CD4-positive, alpha-beta T cell (primary cell): ENCODE results near the gene RETREG1. TPM values are rescaled to one million over a fixed set of nuclear protein-coding genes. Genes with fewer than 3 reads are reported as not detected.

Experiments used
- ATAC-seq: fragments of 200-7000 bp; cut with Tn5 transposase; one replicate; pipeline ENCODE4 v1.10.0; 2022; ENCODE audit warnings: mild to moderate bottlenecking; ENCODE audit not compliant: poor library complexity
- CTCF ChIA-PET: fragments of 350-600 bp; sonication (Branson Sonifier 250); formaldehyde crosslinking; loops from one replicate; lab custom pipeline; 2021; ENCODE audit warnings: antibody characterized with exemption, inconsistent platforms; lab: Charles Lee
- POLR2A ChIA-PET: fragments of 350-600 bp; sonication (Branson Sonifier 250); formaldehyde crosslinking; loops from one replicate; lab custom pipeline; 2021; ENCODE audit warnings: antibody characterized with exemption, inconsistent platforms; lab: Charles Lee
- DNase-seq, 14 experiments: peaks; one replicate each; pipeline ENCODE4 v3.0.0-alpha.2; 2013 to 2020; ENCODE audit warnings: mixed read lengths in 2 of 14
- H3K27ac ChIP-seq, 2 donors: one replicate each; pipeline versions ENCODE4 v1.5.1 to v1.7.0; 2013; ENCODE audit warnings: low read length in 2 of 2, low read depth in 1 of 2, mild to moderate bottlenecking in 1 of 2
- H3K27me3 ChIP-seq, 2 experiments: 1 replicate in 1 of 2; 2 replicates in 1 of 2; pipeline versions ENCODE4 v1.6.1 to v1.7.0; 2013; ENCODE audit warnings: low read length in 2 of 2, control low read depth in 1 of 2, mild to moderate bottlenecking in 1 of 2, moderate library complexity in 1 of 2; ENCODE audit not compliant: insufficient read depth in 2 of 2, control insufficient read depth in 1 of 2
- H3K36me3 ChIP-seq: one replicate; pipeline ENCODE4 v1.6.1; 2013; ENCODE audit warnings: low read length, control low read depth; ENCODE audit not compliant: insufficient read depth
- H3K4me1 ChIP-seq: one replicate; pipeline ENCODE4 v1.6.1; 2013; ENCODE audit warnings: low read length, control low read depth; ENCODE audit not compliant: insufficient read depth
- H3K4me3 ChIP-seq: one replicate; pipeline ENCODE4 v1.5.1; 2013; ENCODE audit warnings: mild to moderate bottlenecking, low read length, moderate library complexity
- H3K9me3 ChIP-seq, 2 experiments: 1 replicate in 1 of 2; 2 replicates in 1 of 2; pipeline versions ENCODE4 v1.6.1 to v1.7.0; 2013; ENCODE audit warnings: low read length in 2 of 2, mild to moderate bottlenecking in 2 of 2, control low read depth in 1 of 2, moderate library complexity in 1 of 2; ENCODE audit not compliant: control insufficient read depth in 1 of 2, insufficient read depth in 1 of 2
- H3K27ac Mint-ChIP-seq: one replicate; pipeline ENCODE4 v1.8.0; 2020; ENCODE audit warnings: mixed read lengths
- H3K27me3 Mint-ChIP-seq: one replicate; pipeline ENCODE4 v1.8.0; 2021; ENCODE audit warnings: mixed read lengths
- H3K36me3 Mint-ChIP-seq: one replicate; pipeline ENCODE4 v1.8.0; 2021; ENCODE audit warnings: low read depth, mixed read lengths
- H3K4me1 Mint-ChIP-seq: one replicate; pipeline ENCODE4 v1.8.0; 2021; ENCODE audit warnings: low read depth, mixed read lengths
- H3K4me3 Mint-ChIP-seq: one replicate; pipeline ENCODE4 v1.8.0; 2020; ENCODE audit warnings: mild to moderate bottlenecking, mixed read lengths
- H3K9me3 Mint-ChIP-seq: one replicate; pipeline ENCODE4 v1.8.0; 2020; ENCODE audit warnings: mixed read lengths
- CTCF ChIP-seq: fragments of 200-600 bp; IDR thresholded peaks from one replicate; pipeline ENCODE4 v1.8.0; 2022; ENCODE audit warnings: antibody characterized with exemption, mild to moderate bottlenecking
- intact Hi-C, 2 experiments: fragments of 100-400 bp; cut with DNase I in 1 of 2; cut with micrococcal nuclease in 1 of 2; formaldehyde crosslinking; loops; one replicate each; pipeline versions ENCODE4 v1.15.1 to v1.9.0; 2023 to 2025; cut with DNase I, micrococcal nuclease
- total RNA-seq, 174 experiments: library from RNA in 2 of 174; stranded (reverse) in 2 of 174; gene quantifications; one replicate each; pipeline ENCODE4 v1.2.3 and lab custom pipeline; 2021 to 2026

The RETREG1 gene
- total RNA-seq, 2 experiments from 2014 or later: 68.9 to 69.7 TPM

GRCh38 chr5:16471387-16471786 is 145.4 kb downstream of the RETREG1 start:
- H3K27me3 Mint-ChIP-seq: no peaks in the 10 kb centered on the region
- H3K27ac ChIP-seq: no peak overlapping the region
- H3K4me3 ChIP-seq: no peak overlapping the region
- H3K9me3 Mint-ChIP-seq: no peaks in the 10 kb centered on the region
- no peaks in the 10 kb centered on the region for H3K9me3 ChIP-seq
- H3K36me3 Mint-ChIP-seq: peaks cover 32% of the 10 kb centered on the region
- intact Hi-C loops: no loop called here
- no peak for ATAC-seq
- H3K27ac Mint-ChIP-seq: peak overlapping the region; percentile 95
- TF ChIP-seq CTCF: no peak
- no peak for DNase-seq
- H3K27me3 ChIP-seq: no peaks in the 10 kb centered on the region
- ChIA-PET POLR2A (interaction anchor here (2.0 kb wide), 1 partner anchor 146 kb away, joined by 4 read pairs; the partner anchor contains the start of gene RETREG1), CTCF (interaction anchor here (1.1 kb wide), 1 partner anchor 12 kb away, joined by 3 read pairs; no protein-coding TSS in a partner anchor)
- peaks cover 52% of the 10 kb centered on the region for H3K4me1 Mint-ChIP-seq
- H3K4me1 ChIP-seq: peaks cover 13% of the 10 kb centered on the region
- H3K4me3 Mint-ChIP-seq: no peak overlapping the region
- peaks cover 11% of the 10 kb centered on the region for H3K36me3 ChIP-seq

DNA sequence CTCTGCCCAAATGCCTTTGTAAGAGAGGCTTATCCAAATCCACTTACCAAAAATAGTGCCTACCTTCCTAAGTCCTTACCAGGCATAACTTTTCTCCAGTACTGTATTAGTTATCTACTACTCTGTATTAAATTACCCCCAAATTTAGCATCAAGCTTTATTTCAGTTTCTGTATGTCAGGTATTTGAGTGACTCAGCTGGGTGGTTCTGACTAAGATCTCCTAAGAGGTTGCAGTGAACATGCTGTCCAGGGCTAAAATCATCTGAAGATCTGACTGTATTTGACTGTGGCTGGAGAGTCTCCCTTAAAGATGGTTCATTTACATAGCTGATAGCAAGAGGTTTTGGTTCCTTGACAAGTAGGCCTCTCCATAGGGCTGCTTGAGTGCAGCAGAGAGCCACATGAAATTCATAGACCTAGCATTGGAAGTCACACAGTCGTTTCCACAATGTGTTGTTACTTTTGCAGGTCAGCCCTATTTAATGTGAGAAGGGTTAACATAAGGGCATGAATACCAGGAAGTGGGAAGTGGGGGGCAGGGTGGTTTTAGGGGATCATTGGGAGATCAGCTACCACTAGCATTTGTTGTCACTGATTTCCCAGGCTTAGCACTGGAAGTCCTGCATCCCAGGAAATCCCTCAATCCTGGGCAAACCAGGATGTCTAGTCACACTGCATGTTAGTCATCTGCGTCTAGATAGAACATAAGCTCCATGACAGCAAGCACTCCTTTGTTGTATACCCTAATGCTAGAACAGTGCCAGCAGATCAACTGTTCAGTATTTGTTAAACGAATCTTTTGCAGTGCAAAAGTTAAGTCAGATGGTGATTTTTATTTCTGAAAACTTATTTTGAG is 149.2 kb downstream of the RETREG1 start:
- intact Hi-C loops: loop anchor here (5.0 to 10.0 kb wide), 2 partner anchors 150 to 1883 kb away; partner anchors contain the start of genes RETREG1 (in 2 of the 2) and OTULINL (in 1 of the 2)

More for the DNA sequence above, 149.2 kb downstream of the RETREG1 start:
- DNase-seq: peak in 2 of 14 experiments; percentile 9 to 25
- Mint-ChIP-seq H3K36me3 (peaks cover 46% of the 10 kb centered on the region), H3K9me3 (no peaks in the 10 kb centered on the region), H3K27ac (peak overlapping the region; percentile 95), H3K27me3 (no peaks in the 10 kb centered on the region), H3K4me3 (peak overlapping the region; percentile 98), H3K4me1 (peaks cover 89% of the 10 kb centered on the region)
- CTCF ChIA-PET: interaction anchor here (1.0 kb wide), 1 partner anchor 11 kb away, joined by 3 read pairs; no protein-coding TSS in a partner anchor
- no peak overlapping the region for H3K27ac ChIP-seq
- POLR2A ChIA-PET: interaction anchor here (1.0 to 1.3 kb wide), 3 partner anchors 12 to 199 kb away, joined by 3 to 4 read pairs (median 3); no protein-coding TSS in a partner anchor
- H3K36me3 ChIP-seq: peaks cover 11% of the 10 kb centered on the region
- no peak for ATAC-seq
- no peaks in the 10 kb centered on the region for H3K9me3 ChIP-seq
- H3K4me1 ChIP-seq: peaks cover 37% of the 10 kb centered on the region
- H3K4me3 ChIP-seq: no peak overlapping the region
- no peak for TF ChIP-seq CTCF
- H3K27me3 ChIP-seq: no peaks in the 10 kb centered on the region
